NK-92 (cell line): ENCODE measurements around the gene WNT16.

Source experiments
- DNase-seq: peaks from one replicate; lab custom pipeline; 2025; ENCODE audit not compliant: unreplicated experiment; lab: John Stamatoyannopoulos, UW

Gene WNT16

GRCh38 chr7:121390617-121391016 lies 61.8 kb downstream of the WNT16 start:
- DNase-seq, result no peak
